ENCODE measurements around the gene DPP6. TPM values are rescaled to one million over a fixed set of nuclear protein-coding genes. Genes with fewer than 3 reads are reported as not detected.
"Not testable (repeated sequence)": the region's sequence is repeated elsewhere in the genome, so short reads cannot be mapped to it uniquely, and the experiment has no call there.

DPP6 gene
- total and polyA plus RNA-seq, 2 of the 8 experiments (the other 6 are each of a cell fraction or from before 2014, with no cell fraction given), result 4.7 to 6.8 TPM

DNA sequence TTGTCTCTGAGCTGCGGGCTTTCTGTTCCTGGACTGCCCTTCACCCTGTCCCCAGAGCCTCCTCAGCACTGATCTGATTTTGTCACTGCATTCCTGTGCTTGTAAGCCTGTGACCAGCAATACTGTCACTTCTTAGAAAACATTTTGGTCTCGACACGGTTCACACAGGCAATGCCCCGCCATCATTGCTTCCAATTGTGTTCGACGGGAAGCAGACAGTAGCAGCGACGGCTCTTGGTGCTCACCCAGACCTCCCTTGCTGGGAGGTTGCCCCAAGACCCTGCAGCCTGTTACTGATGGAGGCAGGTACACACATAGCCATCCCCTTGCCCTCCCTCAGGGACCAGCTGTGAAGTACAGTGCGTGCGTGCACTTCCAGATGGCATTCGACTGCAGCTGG is 99.1 kb downstream of the DPP6 start:
- H2BK120ac ChIP-seq (replicated peaks; ENCODE audit: low read depth, low read length); H4K91ac ChIP-seq (replicated peaks; ENCODE audit: insufficient read length, low read length); H3K27me3 ChIP-seq (replicated peaks in 1 of 4; ENCODE audit: control insufficient read depth in 3 of 4, extremely low read depth in 1 of 4, insufficient read depth in 3 of 4, low read length in 3 of 4); H2BK5ac ChIP-seq (ENCODE audit: low read depth, low read length); H3K9ac ChIP-seq (replicated peaks in 1 of 4; ENCODE audit: extremely low read depth in 1 of 4, low read depth in 3 of 4, low read length in 3 of 4); H3K56ac ChIP-seq (replicated peaks; ENCODE audit: insufficient read length, low read depth, low read length); H4K8ac ChIP-seq (ENCODE audit: extremely low read depth, insufficient read depth, low read length); H2BK15ac ChIP-seq (ENCODE audit: low read length); POLR2A ChIA-PET (ENCODE audit: partially characterized antibody); FAIRE-seq; DNase-seq (ENCODE audit: low read depth in 1 of 2, low spot score in 2 of 2); H2AFZ ChIP-seq (ENCODE audit: low read length); H3K4ac ChIP-seq (replicated peaks; ENCODE audit: insufficient read length, low read depth, low read length); CTCF ChIA-PET (ENCODE audit: partially characterized antibody); H4K20me1 ChIP-seq (replicated peaks in 1 of 2; ENCODE audit: control insufficient read depth in 1 of 2, insufficient read depth in 2 of 2, low read length in 2 of 2); H3K79me2 ChIP-seq (ENCODE audit: control insufficient read depth in 1 of 2, insufficient read depth in 2 of 2, low read length in 2 of 2); H3K27ac ChIP-seq (ENCODE audit: low read depth, low read length); H3K4me2 ChIP-seq (ENCODE audit: insufficient read depth in 1 of 2, low read depth in 2 of 2, low read length in 2 of 2); H3K23ac ChIP-seq (ENCODE audit: insufficient read length); H2BK20ac ChIP-seq (ENCODE audit: low read length); H3K4me3 ChIP-seq (ENCODE audit: extremely low read depth in 1 of 4, insufficient read depth in 2 of 4, low read depth in 3 of 4, low read length in 4 of 4); H2BK12ac ChIP-seq (ENCODE audit: low read depth, low read length); H3K23me2 ChIP-seq (ENCODE audit: low read depth, low read length); H4K5ac ChIP-seq (ENCODE audit: insufficient read length, low read depth, low read length); H3K18ac ChIP-seq (ENCODE audit: extremely low read depth, low read length); H3K9me3 ChIP-seq (ENCODE audit: insufficient read depth in 2 of 2, low read depth in 1 of 2, low read length in 1 of 2); H2AK5ac ChIP-seq (ENCODE audit: low read depth, low read length); H3K79me1 ChIP-seq (ENCODE audit: low read depth, low read length); H3K14ac ChIP-seq (ENCODE audit: insufficient read length); H3K36me3 ChIP-seq (ENCODE audit: control insufficient read depth in 2 of 4, insufficient read depth in 4 of 4, low read length in 3 of 4); H3K4me1 ChIP-seq (replicated peaks in 1 of 4; ENCODE audit: control insufficient read depth in 3 of 4, insufficient read depth in 4 of 4, low read length in 3 of 4): not testable (repeated sequence)
- 87% methylated on average over 11 of the region's 11 CpGs; no CpG with 5 or more reads in 1 of the 2 experiments for WGBS, 2 experiments (ENCODE audit: extremely low coverage in 1 of 2, insufficient coverage in 1 of 2, insufficient read length in 1 of 2, insufficient replicate concordance in 2 of 2, low coverage in 1 of 2, low lambda C conversion rate in 2 of 2, missing lambda C conversion rate in 1 of 2)

DNA sequence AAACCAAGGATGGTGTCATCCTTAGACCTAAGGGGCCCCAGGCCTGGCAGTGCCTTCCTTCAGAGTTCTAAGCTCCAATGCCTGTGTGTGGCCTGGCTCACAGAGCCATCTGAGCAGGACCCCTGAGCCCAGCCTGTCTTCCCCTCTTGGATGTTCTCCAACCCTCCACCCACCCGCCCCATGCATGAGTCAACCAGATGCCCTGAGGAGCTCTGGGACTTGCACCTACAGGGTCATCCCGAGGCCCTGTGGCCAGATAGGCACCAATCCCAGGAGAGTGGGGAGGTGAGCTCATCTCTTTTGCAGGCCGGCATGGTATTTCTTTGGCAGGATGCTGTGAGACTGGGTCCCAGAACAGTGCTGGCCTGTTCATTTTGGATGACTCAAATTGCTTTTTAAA is 103.7 kb downstream of the DPP6 start:
- H2AFZ ChIP-seq (ENCODE audit: low read length); H3K23ac ChIP-seq (ENCODE audit: insufficient read length); H3K27ac ChIP-seq (ENCODE audit: low read depth, low read length); FAIRE-seq; H3K4me2 ChIP-seq (ENCODE audit: insufficient read depth in 1 of 2, low read depth in 2 of 2, low read length in 2 of 2); H3K9ac ChIP-seq (replicated peaks in 1 of 4; ENCODE audit: extremely low read depth in 1 of 4, low read depth in 3 of 4, low read length in 3 of 4); CTCF ChIA-PET (ENCODE audit: partially characterized antibody); H3K4me3 ChIP-seq (ENCODE audit: extremely low read depth in 1 of 4, insufficient read depth in 2 of 4, low read depth in 3 of 4, low read length in 4 of 4); H4K8ac ChIP-seq (ENCODE audit: extremely low read depth, insufficient read depth, low read length); H3K79me1 ChIP-seq (ENCODE audit: low read depth, low read length); H2BK5ac ChIP-seq (ENCODE audit: low read depth, low read length); H3K18ac ChIP-seq (ENCODE audit: extremely low read depth, low read length); H3K36me3 ChIP-seq (ENCODE audit: control insufficient read depth in 2 of 4, insufficient read depth in 4 of 4, low read length in 3 of 4); H3K4me1 ChIP-seq (replicated peaks in 1 of 4; ENCODE audit: control insufficient read depth in 3 of 4, insufficient read depth in 4 of 4, low read length in 3 of 4); H3K23me2 ChIP-seq (ENCODE audit: low read depth, low read length); H2AK5ac ChIP-seq (ENCODE audit: low read depth, low read length); H2BK120ac ChIP-seq (replicated peaks; ENCODE audit: low read depth, low read length); DNase-seq (ENCODE audit: low read depth in 1 of 2, low spot score in 2 of 2); H3K9me3 ChIP-seq (ENCODE audit: insufficient read depth in 2 of 2, low read depth in 1 of 2, low read length in 1 of 2); H3K14ac ChIP-seq (ENCODE audit: insufficient read length); H2BK15ac ChIP-seq (ENCODE audit: low read length); H3K56ac ChIP-seq (replicated peaks; ENCODE audit: insufficient read length, low read depth, low read length); H2BK20ac ChIP-seq (ENCODE audit: low read length); H4K20me1 ChIP-seq (replicated peaks in 1 of 2; ENCODE audit: control insufficient read depth in 1 of 2, insufficient read depth in 2 of 2, low read length in 2 of 2); H4K91ac ChIP-seq (replicated peaks; ENCODE audit: insufficient read length, low read length); H4K5ac ChIP-seq (ENCODE audit: insufficient read length, low read depth, low read length); H3K27me3 ChIP-seq (replicated peaks in 1 of 4; ENCODE audit: control insufficient read depth in 3 of 4, extremely low read depth in 1 of 4, insufficient read depth in 3 of 4, low read length in 3 of 4); H3K4ac ChIP-seq (replicated peaks; ENCODE audit: insufficient read length, low read depth, low read length); H3K79me2 ChIP-seq (ENCODE audit: control insufficient read depth in 1 of 2, insufficient read depth in 2 of 2, low read length in 2 of 2); POLR2A ChIA-PET (ENCODE audit: partially characterized antibody); H2BK12ac ChIP-seq (ENCODE audit: low read depth, low read length): not testable (repeated sequence)
- WGBS, 2 experiments (ENCODE audit: extremely low coverage in 1 of 2, insufficient coverage in 1 of 2, insufficient read length in 1 of 2, insufficient replicate concordance in 2 of 2, low coverage in 1 of 2, low lambda C conversion rate in 2 of 2, missing lambda C conversion rate in 1 of 2), result 94% methylated on average over 2 of the region's 3 CpGs; no CpG with 5 or more reads in 1 of the 2 experiments
